Measurements from ENCODE around the gene LIX1. TPM values are rescaled to one million over a fixed set of nuclear protein-coding genes. Genes with fewer than 3 reads are reported as not detected.

Gene LIX1
- total and polyA plus RNA-seq, 2 of the 8 experiments (the other 6 are each of a cell fraction or from before 2014, with no cell fraction given), result 0.26 to 0.45 TPM

DNA sequence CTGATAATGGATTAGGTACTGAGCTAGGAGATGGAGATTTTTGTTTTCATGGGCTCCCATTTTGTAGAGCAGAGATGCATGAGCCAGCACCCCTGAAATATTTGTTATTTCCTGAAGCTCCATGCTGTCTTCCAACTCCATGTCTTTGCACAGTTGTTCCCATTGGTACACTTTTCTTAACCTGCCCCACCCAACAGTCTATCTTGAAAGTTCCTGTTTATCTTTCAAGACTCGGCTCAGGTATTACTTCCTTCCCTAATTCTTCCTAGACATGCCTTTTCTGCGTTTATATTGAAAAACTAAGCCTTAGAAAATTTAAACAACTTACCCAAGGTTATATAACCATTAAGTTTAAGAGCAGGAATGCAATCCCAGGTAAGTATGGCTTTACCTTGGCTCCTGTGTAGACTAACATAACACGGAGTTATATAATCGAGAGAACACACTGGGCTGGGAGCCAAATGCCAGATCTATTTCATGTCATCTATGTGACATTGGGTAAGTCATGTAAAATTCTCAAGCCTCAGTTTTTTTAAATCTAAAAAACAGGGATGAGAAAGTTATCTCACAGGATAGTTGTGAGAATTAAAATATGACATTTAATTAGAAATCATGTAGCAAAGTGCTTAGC is 67.4 kb downstream of the LIX1 start:
- POLR2A ChIA-PET (ENCODE audit: partially characterized antibody), result interaction anchor here (0.5 kb wide), 2 partner anchors 165 to 1587 kb away, joined by 3 read pairs; no protein-coding TSS in a partner anchor
- TF ChIP-seq MAFK (IDR thresholded peaks at IDR 0.05; ENCODE audit: low read depth, low read length) (no peak), KDM1A (IDR thresholded peaks at IDR 0.05; ENCODE audit: borderline replicate concordance, low read length) (no peak)

More for the DNA sequence above, 67.4 kb downstream of the LIX1 start:
- no peak overlapping the region for H3K14ac ChIP-seq (ENCODE audit: insufficient read length)
- H3K56ac ChIP-seq (replicated peaks; ENCODE audit: insufficient read length, low read depth, low read length), result no peak overlapping the region
- no peaks in the 10 kb centered on the region for H3K23me2 ChIP-seq (ENCODE audit: low read depth, low read length)
- H2AK5ac ChIP-seq (ENCODE audit: low read depth, low read length), result no peak overlapping the region
- DNase-seq (ENCODE audit: low read depth in 1 of 2, low spot score in 2 of 2) (no peak), FAIRE-seq (no peak)
- H3K4me2 ChIP-seq (ENCODE audit: insufficient read depth in 1 of 2, low read depth in 2 of 2, low read length in 2 of 2), result no peak overlapping the region
- H3K79me2 ChIP-seq (ENCODE audit: control insufficient read depth in 1 of 2, insufficient read depth in 2 of 2, low read length in 2 of 2), result no peaks in the 10 kb centered on the region
- H3K79me1 ChIP-seq (ENCODE audit: low read depth, low read length), result no peaks in the 10 kb centered on the region
- no peak overlapping the region for H2BK5ac ChIP-seq (ENCODE audit: low read depth, low read length)
- H3K27me3 ChIP-seq (replicated peaks in 1 of 4; ENCODE audit: control insufficient read depth in 3 of 4, extremely low read depth in 1 of 4, insufficient read depth in 3 of 4, low read length in 3 of 4), result no peaks in the 10 kb centered on the region
- no peak overlapping the region for H3K4me3 ChIP-seq (ENCODE audit: extremely low read depth in 1 of 4, insufficient read depth in 2 of 4, low read depth in 3 of 4, low read length in 4 of 4)
- H2BK20ac ChIP-seq (ENCODE audit: low read length), result no peak overlapping the region
- H2BK120ac ChIP-seq (replicated peaks; ENCODE audit: low read depth, low read length), result no peak overlapping the region
- H2BK15ac ChIP-seq (ENCODE audit: low read length), result no peak overlapping the region
- 90% methylated on average over 4 of the region's 4 CpGs; no CpG with 5 or more reads in 1 of the 2 experiments for WGBS, 2 experiments (ENCODE audit: extremely low coverage in 1 of 2, insufficient coverage in 1 of 2, insufficient read length in 1 of 2, insufficient replicate concordance in 2 of 2, low coverage in 1 of 2, low lambda C conversion rate in 2 of 2, missing lambda C conversion rate in 1 of 2)
- no peak overlapping the region for H4K5ac ChIP-seq (ENCODE audit: insufficient read length, low read depth, low read length)
- no peak overlapping the region for H4K91ac ChIP-seq (replicated peaks; ENCODE audit: insufficient read length, low read length)
- no peak overlapping the region for H2AFZ ChIP-seq (ENCODE audit: low read length)
- CTCF ChIA-PET (ENCODE audit: partially characterized antibody), result interaction anchor here (0.8 to 1.2 kb wide), 2 partner anchors 14 to 15 kb away, joined by 3 read pairs; no protein-coding TSS in a partner anchor
- H3K36me3 ChIP-seq (ENCODE audit: control insufficient read depth in 2 of 4, insufficient read depth in 4 of 4, low read length in 3 of 4), result no peaks in the 10 kb centered on the region
- H3K4me1 ChIP-seq (replicated peaks in 1 of 4; ENCODE audit: control insufficient read depth in 3 of 4, insufficient read depth in 4 of 4, low read length in 3 of 4), result no peaks in the 10 kb centered on the region
- no peaks in the 10 kb centered on the region for H4K20me1 ChIP-seq (replicated peaks in 1 of 2; ENCODE audit: control insufficient read depth in 1 of 2, insufficient read depth in 2 of 2, low read length in 2 of 2)
- H2BK12ac ChIP-seq (ENCODE audit: low read depth, low read length), result no peak overlapping the region
- no peak overlapping the region for H3K9ac ChIP-seq (replicated peaks in 1 of 4; ENCODE audit: extremely low read depth in 1 of 4, low read depth in 3 of 4, low read length in 3 of 4)
- H3K27ac ChIP-seq (ENCODE audit: low read depth, low read length), result no peak overlapping the region
- no peak overlapping the region for H3K18ac ChIP-seq (ENCODE audit: extremely low read depth, low read length)
- no peak overlapping the region for H4K8ac ChIP-seq (ENCODE audit: extremely low read depth, insufficient read depth, low read length)
- H3K9me3 ChIP-seq (ENCODE audit: insufficient read depth in 2 of 2, low read depth in 1 of 2, low read length in 1 of 2), result no peaks in the 10 kb centered on the region
- no peak overlapping the region for H3K23ac ChIP-seq (ENCODE audit: insufficient read length)
- H3K4ac ChIP-seq (replicated peaks; ENCODE audit: insufficient read length, low read depth, low read length), result no peak overlapping the region
